ENCODE measurements around the gene CERS6. TPM values are rescaled to one million over a fixed set of nuclear protein-coding genes. Genes with fewer than 3 reads are reported as not detected.

Gene CERS6
- total and polyA plus RNA-seq, 10 of the 15 experiments (the other 5 are each of a cell fraction or from before 2014, with no cell fraction given): 1.3 to 20.4 (median 14.1) TPM

- TF ChIP-seq NBN (IDR thresholded peaks at IDR 0.05): no peak
- TF ChIP-seq KLF5 (IDR thresholded peaks at IDR 0.05; ENCODE audit: partially characterized antibody): no peak
- no peak for TF ChIP-seq MTA2 (IDR thresholded peaks at IDR 0.05; ENCODE audit: low read depth)
- no peak for TF ChIP-seq E4F1 (IDR thresholded peaks at IDR 0.05; ENCODE audit: borderline replicate concordance, partially characterized antibody)
Observed at GRCh38 chr2:168452781-168453180, 3.3 kb upstream of the CERS6 start (continued).

- H3K4me2 ChIP-seq (ENCODE audit: control insufficient read depth, insufficient read depth): no peak overlapping the region
- ATAC-seq (no peak), FAIRE-seq (no peak), DNase-seq (ENCODE audit: low read depth, low spot score) (no peak)
- H3K4me3 ChIP-seq: no peak overlapping the region
- no peak overlapping the region for H3K27ac ChIP-seq (ENCODE audit: control insufficient read depth, insufficient read depth)
- H3K36me3 ChIP-seq (ENCODE audit: control insufficient read depth in 2 of 2, insufficient read depth in 2 of 2, low read length in 1 of 2): no peaks in the 10 kb centered on the region
- H2AFZ ChIP-seq (ENCODE audit: control insufficient read depth, low read depth, low read length): no peak overlapping the region
- H3K27me3 ChIP-seq (replicated peaks in 1 of 2; ENCODE audit: control insufficient read depth in 2 of 2, insufficient read depth in 2 of 2, low read length in 1 of 2): no peaks in the 10 kb centered on the region
- H4K20me1 ChIP-seq (ENCODE audit: control insufficient read depth, insufficient read depth): no peaks in the 10 kb centered on the region
- H3K9ac ChIP-seq (ENCODE audit: control insufficient read depth, insufficient read depth, low read length): no peak overlapping the region
- H3K4me1 ChIP-seq (ENCODE audit: control insufficient read depth, insufficient read depth, low read length): peaks cover 8% of the 10 kb centered on the region
- intact Hi-C loops (cut with micrococcal nuclease; ENCODE audit: unreplicated experiment) (no loop called here), in situ Hi-C loops (cut with MboI) (no loop called here)
- ChIA-PET POLR2A (no interaction called here), RAD21 (ENCODE audit: unreplicated experiment) (no interaction called here), SMC1A (ENCODE audit: uncharacterized antibody, unreplicated experiment) (no interaction called here), CTCF (no interaction called here)
- 96% methylated on average over 3 of the region's 3 CpGs for whole genome bisulfite sequencing (ENCODE audit: insufficient coverage, insufficient replicate concordance, low lambda C conversion rate, missing lambda C conversion rate)
- no TSS peak for BruUV-seq (replicated peaks)
- H3K79me2 ChIP-seq (ENCODE audit: control insufficient read depth, insufficient read depth, low read length): peaks cover 22% of the 10 kb centered on the region
- no peaks in the 10 kb centered on the region; the same call in 2 of the 3 replicates for H3K9me3 ChIP-seq (replicated peaks; ENCODE audit: control insufficient read depth, insufficient read depth, low read length)
- TF ChIP-seq CEBPZ (IDR thresholded peaks at IDR 0.05; ENCODE audit: low read depth, low read length): no peak
- no peak for TF ChIP-seq ZNF687 (IDR thresholded peaks at IDR 0.05)
- TF ChIP-seq ZNF207 (IDR thresholded peaks at IDR 0.05; ENCODE audit: borderline replicate concordance): no peak
- TF ChIP-seq BCL11A (IDR thresholded peaks at IDR 0.05; ENCODE audit: low read depth, low read length): no peak
- no peak for TF ChIP-seq YBX1 (IDR thresholded peaks at IDR 0.05)
- no peak for TF ChIP-seq JUND (IDR thresholded peaks at IDR 0.05; ENCODE audit: low read depth, low read length)
- no peak for TF ChIP-seq USF1 (IDR thresholded peaks at IDR 0.05; ENCODE audit: borderline replicate concordance, extremely low read length, insufficient read depth, low read depth, low read length)
- no peak for TF ChIP-seq TAF1 (IDR thresholded peaks at IDR 0.05; ENCODE audit: borderline replicate concordance, low read depth, low read length)
- no peak for TF ChIP-seq STAT3 (IDR thresholded peaks at IDR 0.05; ENCODE audit: low read depth, low read length)
Observed at GRCh38 chr2:168453404-168453803, 2.7 kb upstream of the CERS6 start.

Measured in GM12878 (cell line).